Esophagus squamous epithelium (tissue), 4 donors: ENCODE measurements around the gene BACE2.

Experiments used
- CTCF ChIP-seq, 6 experiments: fragments of 450-650 bp in 4 of 6; fragments of 200-600 bp in 2 of 6; sonication (generic) in 2 of 6; IDR thresholded peaks; one replicate each; pipeline ENCODE4 v1.5.1; 2016 to 2019; ENCODE audit warnings: antibody characterized with exemption in 6 of 6, mild to moderate bottlenecking in 4 of 6, moderate library complexity in 4 of 6
- POLR2A ChIP-seq, 4 donors: fragments of 450-650 bp; IDR thresholded peaks; one replicate each; pipeline ENCODE4 v1.6.1; 2017; ENCODE audit warnings: antibody characterized with exemption in 4 of 4, mild to moderate bottlenecking in 4 of 4, moderate library complexity in 3 of 4

- TF ChIP-seq CTCF (IDR thresholded peaks at IDR 0.05) (no peak), POLR2A (IDR thresholded peaks at IDR 0.05) (no peak)
Observed at GRCh38 chr21:41217671-41218385, 49.9 kb downstream of the BACE2 start.
